NCI-H1048 (cell line): ENCODE results near the gene CPSF4L.

Experiments
- DNase-seq: peaks from one replicate; lab custom pipeline; 2025; lab: John Stamatoyannopoulos, UW

CPSF4L gene

DNA sequence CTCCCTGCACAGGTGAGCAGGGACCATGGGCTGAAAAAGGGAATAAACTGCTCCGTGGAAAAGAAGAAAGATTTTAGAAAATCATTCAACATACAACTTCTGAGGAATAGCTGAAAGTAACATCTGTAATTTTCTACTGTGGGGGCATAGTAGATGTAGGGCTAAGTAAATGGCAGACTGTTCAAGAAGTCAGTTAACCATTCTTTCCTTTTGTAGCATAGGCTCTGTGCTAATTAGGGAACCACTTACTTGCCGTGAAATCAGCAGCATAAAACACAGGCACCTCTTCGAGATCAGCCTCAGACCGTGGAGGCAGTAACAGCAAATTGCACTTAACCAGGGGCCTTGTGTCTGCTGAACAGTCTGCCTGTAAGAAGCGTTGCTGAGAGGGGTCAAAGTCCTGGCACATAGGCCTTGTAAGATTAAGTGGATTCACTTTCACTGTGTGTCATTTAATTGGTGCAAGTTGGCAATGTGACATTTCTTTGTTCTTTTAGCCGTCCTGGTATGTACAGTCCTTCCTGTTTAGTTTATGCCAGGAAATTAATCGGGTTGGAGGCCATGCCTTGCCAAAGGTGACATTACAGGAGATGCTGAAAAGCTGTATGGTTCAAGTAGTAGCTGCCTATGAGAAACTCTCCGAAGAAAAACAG is 58.4 kb downstream of the CPSF4L start:
- no peak for DNase-seq

DNA sequence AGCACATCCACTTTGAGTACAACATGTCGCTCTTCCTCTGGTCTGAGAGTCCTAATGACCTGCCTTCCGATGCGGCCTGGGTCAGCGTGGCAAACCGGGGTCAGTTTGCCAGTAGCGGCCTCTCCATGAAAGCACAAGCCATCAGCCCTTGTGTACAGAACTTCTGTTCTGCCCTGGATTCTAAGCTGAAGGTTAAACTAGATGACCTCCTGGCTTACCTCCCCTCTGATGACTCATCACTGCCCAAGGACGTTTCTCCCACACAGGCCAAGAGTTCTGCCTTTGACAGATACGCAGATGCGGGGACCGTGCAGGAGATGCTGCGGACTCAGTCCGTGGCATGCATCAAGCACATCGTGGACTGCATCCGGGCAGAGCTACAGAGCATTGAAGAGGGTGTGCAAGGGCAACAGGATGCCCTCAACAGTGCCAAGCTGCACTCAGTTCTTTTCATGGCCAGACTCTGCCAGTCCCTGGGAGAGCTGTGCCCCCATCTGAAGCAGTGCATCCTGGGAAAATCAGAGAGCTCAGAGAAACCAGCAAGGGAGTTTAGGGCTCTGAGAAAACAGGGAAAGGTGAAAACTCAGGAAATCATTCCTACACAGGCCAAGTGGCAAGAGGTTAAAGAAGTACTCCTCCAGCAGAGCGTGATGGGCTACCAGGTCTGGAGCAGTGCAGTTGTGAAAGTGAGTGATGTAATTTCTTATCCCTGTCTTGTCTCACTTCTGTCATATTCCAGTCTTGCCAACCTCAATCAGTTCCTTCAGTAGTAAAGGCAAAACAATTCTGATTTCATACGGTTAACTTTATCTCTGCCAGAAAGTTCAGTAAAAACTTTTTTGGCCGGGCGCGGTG is 60.2 kb downstream of the CPSF4L start:
- DNase-seq = no peak

DNA sequence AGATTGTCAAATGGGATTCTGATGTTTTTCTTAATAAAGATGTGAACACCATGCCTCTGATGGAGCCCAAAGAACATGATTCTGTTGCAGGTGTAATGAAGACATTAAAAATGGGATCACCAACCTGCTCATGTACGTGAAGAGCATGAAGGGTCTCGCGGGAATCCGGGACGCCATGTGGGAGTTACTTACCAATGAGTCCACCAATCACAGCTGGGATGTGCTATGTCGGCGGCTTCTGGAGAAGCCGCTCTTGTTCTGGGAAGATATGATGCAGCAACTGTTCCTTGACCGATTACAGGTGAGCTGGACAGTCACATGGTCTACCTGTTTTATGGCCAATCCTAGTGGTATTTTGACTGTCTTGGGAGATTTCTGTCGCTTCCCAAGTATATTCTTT is 61.2 kb downstream of the CPSF4L start:
- no peak for DNase-seq

DNA sequence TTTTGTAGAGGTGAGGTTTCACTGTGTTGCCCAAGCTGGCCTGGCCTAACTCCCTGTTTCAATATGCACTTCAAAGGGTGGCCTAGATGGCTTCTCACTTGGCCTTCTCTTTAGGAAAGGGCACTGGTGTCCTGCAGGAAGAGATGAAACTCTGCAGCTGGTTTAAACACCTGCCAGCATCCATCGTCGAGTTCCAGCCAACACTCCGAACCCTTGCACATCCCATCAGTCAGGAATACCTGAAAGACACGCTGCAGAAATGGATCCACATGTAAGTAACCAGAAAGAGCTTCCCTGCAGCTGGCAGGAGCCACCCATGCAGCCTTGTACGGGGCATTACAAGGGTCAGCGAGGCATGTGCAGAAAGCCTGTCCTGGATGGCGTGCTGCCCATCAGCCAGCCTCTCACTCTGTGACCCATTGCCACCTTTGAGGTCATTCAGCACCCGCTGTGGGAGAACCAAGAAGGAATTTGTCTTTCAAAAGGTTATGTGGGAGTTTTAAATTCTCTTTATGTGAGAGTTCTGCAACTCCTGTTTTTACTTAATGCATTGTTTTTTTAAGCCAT is 61.8 kb downstream of the CPSF4L start:
- no peak for DNase-seq

DNA sequence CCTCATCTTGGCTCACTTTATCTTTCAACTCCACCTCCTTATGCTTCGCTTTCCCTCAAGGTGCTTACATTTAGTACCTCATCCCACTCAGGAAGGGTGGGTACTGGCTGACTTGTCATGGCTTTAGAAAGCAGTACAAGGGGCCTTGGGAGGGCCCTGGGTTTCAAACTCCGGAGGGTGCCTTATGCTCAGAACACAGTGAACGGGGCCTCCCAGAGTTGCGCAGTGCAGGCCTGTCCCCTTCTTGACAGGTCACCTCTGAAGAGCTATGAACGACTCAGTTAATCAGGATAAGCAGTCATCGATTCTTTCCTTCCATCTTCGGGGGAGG is 62.8 kb downstream of the CPSF4L start:
- no peak for DNase-seq
